HG03439 (cell line): ENCODE results near the gene PRRT2.
"Not testable (repeated sequence)": the region's sequence is repeated elsewhere in the genome, so short reads cannot be mapped to it uniquely, and the experiment has no call there.

Source experiments
- ATAC-seq: cut with Tn5 transposase; IDR thresholded peaks from one replicate; pipeline ENCODE4 v1.9.1; 2021; ENCODE audit warnings: mild to moderate bottlenecking, moderate library complexity; ENCODE audit not compliant: unreplicated experiment

Gene PRRT2

DNA sequence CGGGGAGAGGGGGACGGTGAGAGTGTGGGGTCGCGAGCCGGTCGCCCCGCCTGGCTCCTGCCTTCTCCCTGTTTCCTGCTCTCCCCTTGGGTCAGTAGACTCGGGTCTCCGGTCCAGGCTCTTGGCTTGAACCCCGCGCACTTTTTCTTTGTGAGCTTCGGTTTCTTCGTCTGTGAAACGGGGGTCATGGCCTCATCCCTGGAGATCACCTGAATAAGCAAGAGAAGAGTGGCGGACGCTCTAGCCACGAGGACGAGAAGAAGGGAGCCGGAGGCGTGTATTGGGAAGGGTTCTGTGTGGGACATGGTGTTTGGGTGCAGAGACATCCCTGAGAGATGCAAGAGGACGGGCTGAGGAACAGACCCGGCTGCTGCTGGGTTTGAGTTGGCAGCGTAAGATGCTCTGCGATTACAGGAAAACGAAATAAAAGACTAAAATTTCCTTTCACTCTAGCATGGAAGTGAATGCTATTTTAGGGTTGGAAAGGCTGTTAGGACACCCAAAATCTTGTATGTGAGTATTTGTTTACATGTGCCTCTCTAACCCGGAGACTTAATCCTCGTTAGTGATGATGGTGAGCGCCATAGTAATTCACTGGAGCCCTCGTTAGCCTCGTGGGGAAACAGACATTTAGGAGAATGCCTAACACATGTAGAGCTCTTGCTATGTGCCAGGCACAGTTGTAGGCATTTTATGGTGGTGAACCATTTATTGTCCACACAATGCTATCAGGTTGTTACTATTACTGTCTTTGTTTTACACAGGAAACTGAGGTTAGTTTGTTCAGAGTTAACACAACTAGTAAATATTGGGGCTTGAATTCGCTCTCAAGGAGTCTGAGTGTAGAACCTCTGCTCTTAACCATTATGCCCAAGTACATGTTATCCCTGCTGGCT is 20.8 kb upstream of the PRRT2 start:
- ATAC-seq, result peak; percentile 4

DNA sequence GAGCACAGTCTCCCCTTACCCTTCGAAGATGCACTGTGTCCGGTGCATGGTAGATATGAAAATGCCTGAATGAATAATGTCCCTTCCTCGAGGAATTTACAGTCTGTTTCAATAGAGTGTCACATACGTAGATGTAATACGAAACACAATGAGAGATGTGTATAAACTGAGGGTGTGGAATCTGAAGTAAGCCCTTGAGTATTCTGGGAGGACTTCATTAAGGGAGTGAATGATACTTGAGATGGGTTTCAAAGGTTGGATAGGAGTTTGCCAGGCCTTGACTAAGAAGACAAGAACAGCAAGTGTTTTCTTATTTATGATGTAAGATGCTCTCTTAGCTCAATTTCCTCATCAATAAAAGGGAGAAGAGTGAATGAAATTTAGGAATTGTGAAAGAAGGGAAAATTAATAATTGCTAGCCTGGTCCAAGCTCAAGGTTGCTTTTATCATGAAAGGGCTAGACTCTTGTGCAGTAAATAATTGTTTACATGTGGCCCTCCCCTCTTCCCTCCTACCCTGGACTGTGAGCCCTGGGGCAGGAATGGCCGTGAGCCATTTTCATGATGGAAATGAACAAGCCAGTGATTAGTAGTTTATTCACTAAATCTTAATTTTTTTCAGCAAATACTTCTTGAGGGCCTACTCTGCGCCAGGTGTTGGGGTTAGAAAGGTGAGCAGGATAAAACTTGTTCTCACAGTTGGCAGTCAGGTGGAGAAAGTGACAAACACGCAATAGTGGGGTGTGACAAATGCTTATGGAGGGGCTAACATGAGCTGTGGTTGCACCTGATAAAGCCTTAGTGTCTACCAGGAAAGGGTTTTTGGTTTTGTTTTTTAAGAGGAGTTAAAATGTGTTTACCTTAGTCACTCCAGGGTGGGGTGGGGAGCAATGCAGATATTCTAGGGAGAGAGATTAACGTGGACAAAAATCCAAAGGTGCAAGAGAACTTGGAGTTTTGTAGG is 19.9 kb upstream of the PRRT2 start:
- no peak for ATAC-seq

DNA sequence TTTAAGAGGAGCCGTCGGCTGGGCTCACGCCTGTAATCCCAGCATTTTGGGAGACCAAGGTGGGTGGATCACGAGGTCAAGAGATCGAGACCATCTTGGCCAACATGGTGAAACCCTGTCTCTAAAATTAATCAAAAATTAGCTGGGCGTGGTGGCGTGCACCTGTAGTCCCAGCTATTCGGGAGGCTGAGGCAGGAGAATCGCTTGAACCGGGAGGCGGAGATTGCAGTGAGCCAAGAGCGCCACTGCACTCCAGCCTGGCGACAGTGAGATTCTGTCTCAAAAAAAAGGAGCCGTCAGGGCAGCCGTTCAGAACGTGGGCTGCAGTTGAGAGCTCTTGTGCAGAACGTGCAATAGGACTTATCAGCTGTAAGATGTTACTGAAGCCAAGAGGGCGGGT is 18.8 kb upstream of the PRRT2 start:
- not testable (repeated sequence) for ATAC-seq

DNA sequence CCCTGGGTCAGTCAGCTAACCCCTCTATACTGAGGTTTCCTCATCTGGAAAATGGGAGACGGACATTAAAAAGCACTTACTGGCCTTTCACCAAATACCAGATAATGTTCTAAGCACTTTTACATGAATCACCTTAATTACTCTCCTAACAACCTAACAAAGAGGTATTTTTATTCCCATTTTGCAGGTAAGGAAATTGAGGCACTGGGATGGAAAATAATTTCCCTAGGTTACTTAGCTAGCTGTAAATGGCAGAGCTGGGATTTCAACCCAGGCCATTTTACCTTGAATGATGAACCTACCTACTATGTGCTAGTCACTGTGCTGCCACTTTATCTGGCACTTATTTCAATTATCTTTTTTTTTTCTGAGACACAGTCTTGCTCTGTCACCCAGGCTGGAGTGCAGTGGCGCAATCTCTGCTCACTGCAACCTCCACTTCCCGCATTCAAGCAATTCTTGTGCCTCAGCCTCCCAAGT is 17.7 kb upstream of the PRRT2 start:
- no peak for ATAC-seq

DNA sequence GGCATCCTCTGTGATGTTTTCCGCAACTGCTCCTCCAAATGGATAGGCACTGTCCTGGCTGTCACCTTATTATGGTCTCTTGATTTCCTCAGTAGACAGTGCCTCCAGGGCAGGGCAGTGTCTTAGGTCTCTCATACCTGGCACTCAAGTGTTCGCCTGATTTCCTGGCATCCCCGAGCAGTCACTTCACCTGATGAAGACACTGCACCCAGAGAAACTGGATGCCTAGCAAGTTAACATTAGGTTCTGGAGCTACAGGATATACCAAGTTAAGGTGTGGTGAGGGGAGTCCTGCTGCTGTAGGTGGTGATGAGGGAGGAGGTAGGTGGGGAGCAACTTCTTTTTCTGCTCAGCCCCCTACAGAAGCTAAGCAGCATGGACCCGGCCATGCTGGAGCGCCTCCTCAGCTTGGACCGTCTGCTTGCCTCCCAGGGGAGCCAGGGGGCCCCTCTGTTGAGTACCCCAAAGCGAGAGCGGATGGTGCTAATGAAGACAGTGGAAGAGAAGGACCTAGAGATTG is 9.5 kb upstream of the PRRT2 start:
- ATAC-seq, result no peak

DNA sequence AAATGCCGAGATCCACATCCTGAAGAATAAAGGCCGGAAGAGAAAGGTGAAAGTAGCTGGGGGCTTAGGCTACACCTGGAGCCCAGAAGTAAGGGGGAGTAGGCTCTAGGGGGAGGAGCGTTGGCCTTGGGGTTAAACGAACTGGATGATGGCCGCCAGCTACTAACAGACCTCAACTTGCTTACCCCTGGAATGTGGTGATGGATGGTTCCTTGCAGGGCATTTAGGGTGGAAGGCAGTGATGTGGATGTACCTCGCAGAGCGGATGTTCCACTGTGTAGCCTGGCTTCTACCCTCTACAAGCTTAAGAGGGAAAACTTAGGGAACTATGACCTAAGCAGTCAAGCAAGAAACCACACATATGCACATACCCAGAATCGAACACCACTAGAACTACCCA is 8.0 kb upstream of the PRRT2 start:
- no peak for ATAC-seq

DNA sequence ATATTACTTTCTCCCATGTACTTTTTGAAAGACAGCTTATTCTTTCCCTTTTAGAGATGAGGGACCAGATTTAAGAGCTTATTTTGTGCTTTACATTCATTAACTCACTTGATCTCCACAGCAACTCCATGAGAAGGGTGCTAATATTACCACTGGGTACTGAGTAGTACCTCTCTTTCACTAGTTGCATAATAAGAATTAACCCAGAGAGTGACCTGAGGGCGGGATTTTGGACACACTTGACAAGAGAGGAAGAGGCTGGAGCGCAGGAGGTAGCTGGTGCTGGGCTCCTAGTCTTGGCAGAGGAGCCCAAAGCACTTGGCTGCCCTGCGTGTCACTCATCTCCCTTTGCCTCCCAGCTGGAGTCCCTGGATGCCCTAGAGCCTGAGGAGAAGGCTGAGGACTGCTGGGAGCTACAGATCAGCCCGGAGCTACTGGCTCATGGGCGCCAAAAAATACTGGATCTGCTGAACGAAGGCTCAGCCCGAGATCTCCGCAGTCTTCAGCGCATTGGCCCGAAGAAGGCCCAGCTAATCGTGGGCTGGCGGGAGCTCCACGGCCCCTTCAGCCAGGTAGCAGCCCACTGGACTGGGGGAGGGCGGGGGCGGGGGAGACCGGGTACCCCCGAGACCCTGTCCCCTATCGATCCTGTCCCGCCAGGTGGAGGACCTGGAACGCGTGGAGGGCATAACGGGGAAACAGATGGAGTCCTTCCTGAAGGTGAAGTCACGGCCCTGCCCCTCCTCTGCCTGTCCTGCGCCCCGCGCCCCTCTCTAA is 7.3 kb upstream of the PRRT2 start:
- no peak for ATAC-seq

DNA sequence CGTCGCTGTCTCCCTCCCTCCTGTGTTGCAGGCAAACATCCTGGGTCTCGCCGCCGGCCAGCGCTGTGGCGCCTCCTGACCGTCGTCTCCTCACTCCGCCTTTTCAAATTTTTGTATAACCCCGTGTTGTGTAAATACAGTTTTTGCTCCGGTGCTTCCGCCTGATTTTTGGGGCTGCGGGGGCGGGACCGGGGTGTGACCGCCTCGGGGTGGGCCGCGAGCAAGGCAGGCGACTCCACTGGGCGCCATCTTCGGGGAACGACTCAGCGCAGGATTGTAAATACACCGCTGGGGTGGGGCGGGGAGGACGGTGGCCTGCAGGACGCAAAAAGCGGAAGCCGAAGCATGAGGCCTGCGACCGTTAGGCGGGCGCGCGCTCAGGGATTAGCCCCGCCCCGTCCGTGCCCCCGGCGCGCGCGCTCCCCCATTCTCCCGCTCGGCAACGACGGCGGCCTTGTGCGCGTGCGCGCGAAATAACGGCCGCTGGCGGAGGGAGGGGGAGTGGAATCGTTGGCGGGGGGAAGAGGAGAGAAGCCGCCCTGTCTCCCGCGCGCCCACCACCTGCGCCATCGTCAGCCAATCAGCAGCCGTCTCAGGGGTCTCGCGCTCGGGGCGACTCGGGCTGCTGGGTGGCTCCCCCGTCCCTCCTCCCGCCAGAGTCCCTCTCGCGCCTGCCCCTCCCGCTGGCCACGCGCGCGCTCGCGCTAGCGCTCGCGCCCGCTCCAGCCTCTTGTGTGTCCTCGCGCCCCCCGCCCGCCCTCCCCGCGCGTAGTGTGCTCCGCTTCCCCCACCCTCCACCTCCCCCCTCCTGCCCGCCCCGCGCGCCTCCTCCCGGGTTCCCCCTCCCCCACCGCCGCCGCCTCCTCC is 6.5 kb upstream of the PRRT2 start:
- ATAC-seq, result peak; percentile 56

DNA sequence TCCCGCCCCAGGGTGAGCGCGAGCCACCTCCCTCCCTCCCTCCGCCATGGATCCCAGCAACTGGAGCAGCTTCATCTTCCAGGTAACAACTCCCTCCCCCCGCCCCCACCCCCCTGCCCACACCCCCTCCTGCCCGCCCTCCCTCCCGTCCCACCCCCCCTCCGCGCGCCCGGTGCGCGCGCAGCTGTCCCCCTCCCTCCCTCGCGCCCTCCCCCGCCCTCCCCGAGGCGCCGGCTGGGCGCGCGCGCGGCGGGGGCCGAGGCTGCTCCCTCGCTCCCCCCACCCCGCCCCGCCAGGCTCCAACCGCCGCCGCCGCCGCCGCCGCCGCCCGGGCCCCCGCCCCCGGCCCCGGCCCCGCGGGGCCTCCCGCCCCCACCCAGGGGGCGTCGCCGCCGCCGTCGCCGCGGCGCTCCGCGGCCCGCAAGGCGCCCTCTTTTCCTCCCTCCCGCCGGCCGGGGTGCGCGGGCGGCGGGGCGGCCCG is 5.9 kb upstream of the PRRT2 start, which contains the start of gene MAZ:
MAZ (plus strand) TSS at position 431 of the 481 bp plus-strand sequence. CDS start 173 bp downstream, outside the sequence.
- ATAC-seq, result no peak

DNA sequence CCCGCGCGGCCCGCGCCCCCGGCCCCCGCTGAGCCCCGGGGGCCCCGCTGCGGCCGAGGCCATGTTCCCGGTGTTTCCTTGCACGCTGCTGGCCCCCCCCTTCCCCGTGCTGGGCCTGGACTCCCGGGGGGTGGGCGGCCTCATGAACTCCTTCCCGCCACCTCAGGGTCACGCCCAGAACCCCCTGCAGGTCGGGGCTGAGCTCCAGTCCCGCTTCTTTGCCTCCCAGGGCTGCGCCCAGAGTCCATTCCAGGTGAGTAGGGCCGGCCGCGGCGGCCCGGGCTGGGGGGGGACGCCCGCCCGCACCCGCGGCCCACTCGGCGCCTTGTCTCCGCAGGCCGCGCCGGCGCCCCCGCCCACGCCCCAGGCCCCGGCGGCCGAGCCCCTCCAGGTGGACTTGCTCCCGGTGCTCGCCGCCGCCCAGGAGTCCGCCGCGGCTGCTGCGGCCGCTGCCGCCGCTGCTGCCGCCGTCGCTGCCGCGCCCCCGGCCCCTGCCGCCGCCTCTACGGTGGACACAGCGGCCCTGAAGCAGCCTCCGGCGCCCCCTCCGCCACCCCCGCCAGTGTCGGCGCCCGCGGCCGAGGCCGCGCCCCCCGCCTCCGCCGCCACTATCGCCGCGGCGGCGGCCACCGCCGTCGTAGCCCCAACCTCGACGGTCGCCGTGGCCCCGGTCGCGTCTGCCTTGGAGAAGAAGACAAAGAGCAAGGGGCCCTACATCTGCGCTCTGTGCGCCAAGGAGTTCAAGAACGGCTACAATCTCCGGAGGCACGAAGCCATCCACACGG is 5.2 kb upstream of the PRRT2 start:
- peak; percentile 0 for ATAC-seq

DNA sequence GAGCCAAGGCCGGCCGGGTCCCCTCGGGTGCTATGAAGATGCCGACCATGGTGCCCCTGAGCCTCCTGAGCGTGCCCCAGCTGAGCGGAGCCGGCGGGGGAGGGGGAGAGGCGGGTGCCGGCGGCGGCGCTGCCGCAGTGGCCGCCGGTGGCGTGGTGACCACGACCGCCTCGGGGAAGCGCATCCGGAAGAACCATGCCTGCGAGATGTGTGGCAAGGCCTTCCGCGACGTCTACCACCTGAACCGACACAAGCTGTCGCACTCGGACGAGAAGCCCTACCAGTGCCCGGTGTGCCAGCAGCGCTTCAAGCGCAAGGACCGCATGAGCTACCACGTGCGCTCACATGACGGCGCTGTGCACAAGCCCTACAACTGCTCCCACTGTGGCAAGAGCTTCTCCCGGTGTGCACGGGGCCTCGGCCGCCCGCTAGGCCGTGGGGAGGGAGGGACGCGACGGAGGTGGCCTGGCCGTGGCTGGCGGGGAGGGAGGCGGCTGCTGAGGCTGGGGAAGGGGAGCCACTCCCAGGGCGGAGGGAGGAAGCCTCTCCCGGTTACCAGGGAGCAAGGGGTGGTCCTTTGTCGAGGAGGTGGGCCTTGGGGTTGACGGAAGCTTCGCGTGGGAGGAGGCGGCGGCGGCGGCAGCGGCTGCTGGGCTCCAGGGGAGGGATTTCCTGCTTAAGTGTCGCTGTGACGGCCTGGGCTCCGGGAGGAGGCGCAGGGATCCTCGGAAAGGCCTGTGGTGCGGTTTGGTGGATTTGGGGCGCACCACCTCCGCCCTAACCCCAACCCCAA is 4.4 kb upstream of the PRRT2 start:
- ATAC-seq, result peak; percentile 31

DNA sequence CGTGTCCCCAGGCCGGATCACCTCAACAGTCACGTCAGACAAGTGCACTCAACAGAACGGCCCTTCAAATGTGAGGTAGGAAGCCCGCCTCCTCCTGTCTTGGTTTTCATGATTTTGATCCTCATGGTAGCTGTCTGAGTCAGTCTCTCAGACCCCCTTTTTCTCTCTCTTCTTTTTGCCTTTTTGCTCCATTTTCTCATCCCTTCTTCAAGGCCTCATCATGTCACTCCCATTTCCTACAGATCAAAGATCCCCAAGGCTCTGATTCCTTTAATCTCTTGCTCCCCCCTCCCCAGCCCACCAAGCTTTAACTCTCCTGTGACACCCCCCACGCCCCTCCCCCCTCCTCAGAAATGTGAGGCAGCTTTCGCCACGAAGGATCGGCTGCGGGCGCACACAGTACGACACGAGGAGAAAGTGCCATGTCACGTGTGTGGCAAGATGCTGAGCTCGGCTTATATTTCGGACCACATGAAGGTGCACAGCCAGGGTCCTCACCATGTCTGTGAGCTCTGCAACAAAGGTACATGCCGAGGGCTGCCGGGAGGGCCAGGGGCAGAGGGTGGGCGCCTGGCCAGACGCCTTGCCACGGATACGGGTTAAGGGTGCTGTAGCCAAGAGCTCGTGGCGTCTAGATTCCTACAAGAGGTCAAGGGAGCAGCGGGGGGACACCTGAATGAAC is 3.6 kb upstream of the PRRT2 start:
- ATAC-seq, result no peak

DNA sequence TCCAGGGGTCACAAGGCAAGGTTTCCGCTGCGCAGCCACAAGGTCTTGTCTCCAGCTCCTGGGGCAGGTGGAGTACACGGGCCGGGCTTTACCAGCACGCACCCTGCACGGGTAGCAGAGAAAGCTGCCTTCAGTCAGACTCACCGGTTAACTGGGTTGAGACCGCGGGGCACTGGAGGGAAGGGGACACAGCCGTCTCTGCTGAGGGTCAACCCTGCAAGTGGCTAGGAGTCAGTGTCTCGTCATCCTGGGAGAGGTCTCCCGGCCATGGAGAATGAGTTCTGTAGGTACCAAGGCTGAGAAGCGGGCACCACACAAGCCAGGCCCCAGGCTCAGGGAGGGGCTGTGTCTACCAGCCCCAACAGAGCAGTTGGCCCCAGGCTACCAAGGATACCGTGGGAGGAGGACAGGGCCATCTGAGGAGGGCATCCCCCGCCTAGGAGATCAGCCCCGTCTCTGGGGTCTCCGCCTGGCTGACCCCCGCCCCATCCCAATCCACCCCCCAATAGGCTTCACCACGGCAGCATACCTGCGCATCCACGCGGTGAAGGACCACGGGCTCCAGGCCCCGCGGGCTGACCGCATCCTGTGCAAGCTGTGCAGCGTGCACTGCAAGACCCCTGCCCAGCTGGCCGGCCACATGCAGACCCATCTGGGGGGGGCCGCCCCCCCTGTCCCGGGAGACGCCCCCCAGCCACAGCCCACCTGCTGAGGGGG is 2.8 kb upstream of the PRRT2 start:
- ATAC-seq, result no peak

DNA sequence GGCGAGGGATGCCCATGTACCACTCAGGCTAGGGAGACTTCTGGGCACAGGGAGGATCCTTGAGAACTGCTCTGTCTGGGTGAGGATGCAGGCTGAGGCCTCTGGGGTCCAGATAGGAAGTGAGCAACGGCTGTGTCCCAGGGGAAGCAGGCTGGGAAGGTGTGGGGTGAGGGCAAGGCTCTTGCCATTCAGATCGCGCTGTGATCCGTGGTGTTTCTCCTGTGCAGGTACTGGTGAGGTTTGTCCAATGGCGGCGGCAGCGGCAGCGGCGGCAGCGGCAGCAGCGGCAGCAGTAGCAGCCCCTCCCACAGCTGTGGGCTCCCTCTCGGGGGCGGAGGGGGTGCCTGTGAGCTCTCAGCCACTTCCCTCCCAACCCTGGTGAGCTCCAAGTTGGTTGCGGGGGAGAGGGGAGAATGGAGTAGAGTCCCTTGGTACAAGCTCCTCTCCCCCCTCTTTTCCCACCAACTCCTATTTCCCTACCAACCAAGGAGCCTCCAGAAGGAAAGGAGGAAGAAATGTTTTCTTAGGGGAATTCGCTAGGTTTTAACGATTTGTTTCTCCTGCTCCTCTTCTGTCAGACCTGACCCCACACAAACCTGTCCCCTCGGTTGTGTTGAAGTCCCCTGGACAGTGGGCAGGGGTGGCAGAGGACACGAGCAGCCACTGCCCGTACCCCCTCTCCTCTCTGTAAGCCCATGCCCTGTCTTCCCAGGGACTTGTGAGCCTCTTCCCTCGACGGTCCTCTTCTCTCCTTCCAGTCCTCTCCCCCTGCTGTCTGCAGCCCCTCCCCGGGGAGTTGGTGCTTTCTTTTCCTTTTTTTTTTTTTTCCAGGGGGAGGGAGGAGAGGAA is 1.9 kb upstream of the PRRT2 start:
- no peak for ATAC-seq

DNA sequence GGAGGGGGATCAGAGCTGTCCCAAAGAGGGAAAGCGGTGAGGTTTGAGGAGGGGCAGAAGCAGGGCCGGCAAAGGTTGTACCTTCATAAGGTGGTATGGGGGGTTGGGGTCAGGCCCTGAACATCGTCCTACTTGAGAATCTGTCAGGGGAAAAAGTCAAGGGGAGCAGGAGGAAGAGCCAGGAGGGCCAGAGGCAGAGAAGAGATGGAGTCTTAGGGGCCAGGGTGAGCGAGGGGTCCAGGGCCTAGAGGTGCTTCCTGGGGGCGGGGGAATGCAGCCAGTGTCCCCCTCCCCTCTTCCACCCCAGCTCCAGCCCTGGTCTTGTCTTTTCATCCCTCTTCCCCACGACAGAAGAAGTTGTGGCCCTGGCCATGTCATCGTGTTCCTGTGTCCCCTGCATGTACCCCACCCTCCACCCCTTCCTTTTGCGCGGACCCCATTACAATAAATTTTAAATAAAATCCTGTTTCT is 1.3 kb upstream of the PRRT2 start:
- ATAC-seq, result no peak
